ENCODE data around the gene UBE2E2.

The UBE2E2 gene

DNA sequence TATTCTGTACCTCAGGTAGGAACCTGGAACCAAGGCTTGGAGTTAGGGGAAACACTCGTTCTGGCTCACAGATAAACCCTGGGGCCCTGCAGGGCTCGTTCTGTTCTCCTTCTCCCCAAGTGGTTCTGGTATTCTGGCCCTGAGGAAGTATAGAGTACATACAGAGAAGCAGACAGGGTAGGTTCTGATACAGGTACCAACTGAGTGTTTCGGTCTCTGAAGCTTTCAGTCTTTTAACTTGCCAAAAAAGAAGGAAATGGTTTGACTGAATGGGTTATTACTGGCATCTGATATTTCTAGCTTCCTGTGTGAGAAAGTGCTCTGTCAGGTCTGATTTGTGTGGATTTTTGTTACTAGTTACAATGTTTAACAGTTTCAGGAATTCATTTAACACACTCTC is 67.3 kb downstream of the UBE2E2 start:
- H3K4me3 ChIP-seq (ENCODE audit: low read length), result no peak overlapping the region
- TF ChIP-seq, protein P1, sequence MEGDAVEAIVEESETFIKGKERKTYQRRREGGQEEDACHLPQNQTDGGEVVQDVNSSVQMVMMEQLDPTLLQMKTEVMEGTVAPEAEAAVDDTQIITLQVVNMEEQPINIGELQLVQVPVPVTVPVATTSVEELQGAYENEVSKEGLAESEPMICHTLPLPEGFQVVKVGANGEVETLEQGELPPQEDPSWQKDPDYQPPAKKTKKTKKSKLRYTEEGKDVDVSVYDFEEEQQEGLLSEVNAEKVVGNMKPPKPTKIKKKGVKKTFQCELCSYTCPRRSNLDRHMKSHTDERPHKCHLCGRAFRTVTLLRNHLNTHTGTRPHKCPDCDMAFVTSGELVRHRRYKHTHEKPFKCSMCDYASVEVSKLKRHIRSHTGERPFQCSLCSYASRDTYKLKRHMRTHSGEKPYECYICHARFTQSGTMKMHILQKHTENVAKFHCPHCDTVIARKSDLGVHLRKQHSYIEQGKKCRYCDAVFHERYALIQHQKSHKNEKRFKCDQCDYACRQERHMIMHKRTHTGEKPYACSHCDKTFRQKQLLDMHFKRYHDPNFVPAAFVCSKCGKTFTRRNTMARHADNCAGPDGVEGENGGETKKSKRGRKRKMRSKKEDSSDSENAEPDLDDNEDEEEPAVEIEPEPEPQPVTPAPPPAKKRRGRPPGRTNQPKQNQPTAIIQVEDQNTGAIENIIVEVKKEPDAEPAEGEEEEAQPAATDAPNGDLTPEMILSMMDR (conservative IDR thresholded peaks at IDR 0.05; ENCODE audit: low read length), result no peak
- no peak for DNase-seq (ENCODE audit: low read depth)

DNA sequence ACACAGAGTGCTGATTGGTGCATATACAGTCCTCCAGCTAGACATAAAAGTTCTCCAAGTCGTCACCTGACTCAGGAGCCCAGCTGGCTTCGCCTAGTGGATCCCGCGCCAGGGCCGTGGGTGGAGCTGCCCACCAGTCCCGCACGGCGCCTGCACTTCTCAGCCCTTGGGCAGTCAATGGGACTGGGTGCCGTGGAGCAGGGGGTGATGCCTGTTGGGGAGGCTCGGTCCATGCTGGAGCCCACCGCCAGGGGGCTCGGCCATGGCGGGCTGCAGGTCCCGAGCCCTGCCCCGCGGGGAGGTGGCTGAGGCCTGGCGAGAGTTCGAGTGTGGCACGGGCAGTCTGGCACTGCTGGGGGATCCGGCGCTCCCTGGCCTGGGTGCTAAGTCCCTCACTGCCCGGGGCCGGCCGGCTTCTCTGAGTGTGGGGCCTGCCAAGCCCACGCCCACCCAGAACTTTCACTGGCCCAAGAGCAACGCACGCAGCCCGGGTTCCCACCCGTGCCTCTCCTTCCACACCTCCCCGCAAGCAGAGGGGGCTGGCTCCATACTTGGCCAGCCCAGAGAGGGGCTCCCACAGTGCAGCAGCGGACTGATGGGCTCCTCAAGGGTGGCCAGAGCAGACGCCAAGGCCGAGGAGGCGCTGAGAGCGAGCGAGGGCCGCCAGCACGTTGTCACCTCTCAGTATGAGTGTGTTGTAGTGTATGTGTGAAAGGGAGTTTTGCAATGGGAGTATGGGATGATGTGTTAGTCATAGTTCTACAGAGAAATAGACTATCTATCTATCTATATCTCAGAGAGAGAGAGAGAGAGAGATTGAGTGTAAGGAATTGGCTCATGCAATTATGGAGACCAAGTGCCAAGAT is 69.0 kb downstream of the UBE2E2 start:
- no peak overlapping the region for H3K4me3 ChIP-seq (ENCODE audit: low read length)
- TF ChIP-seq, protein P1 (conservative IDR thresholded peaks at IDR 0.05; ENCODE audit: low read length), result no peak
- no peak for DNase-seq (ENCODE audit: low read depth)

DNA sequence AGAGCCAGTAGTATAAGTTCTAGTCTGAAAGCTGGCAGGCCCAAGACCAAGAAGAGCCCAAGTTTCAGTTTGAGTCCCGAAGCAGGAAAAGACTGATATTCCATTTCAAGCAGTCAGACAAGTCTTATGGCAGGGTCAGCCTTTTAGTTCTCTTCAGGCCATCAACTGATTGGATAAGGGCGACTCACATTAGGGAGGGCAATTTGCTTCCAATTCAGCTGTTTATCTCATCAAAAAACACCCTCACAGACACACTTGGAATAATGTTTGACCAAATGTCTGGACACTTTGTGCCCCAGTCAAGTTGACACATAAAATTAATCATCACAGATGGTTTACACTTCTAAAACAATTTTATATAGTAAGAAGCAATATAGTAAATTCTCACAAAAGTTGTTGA is 69.7 kb downstream of the UBE2E2 start:
- DNase-seq (ENCODE audit: low read depth), result no peak
- H3K4me3 ChIP-seq (ENCODE audit: low read length), result no peak overlapping the region
- TF ChIP-seq, protein P1 (conservative IDR thresholded peaks at IDR 0.05; ENCODE audit: low read length), result no peak

GRCh38 chr3:23275061-23275460 is 71.9 kb downstream of the UBE2E2 start:
- TF ChIP-seq, protein P1 (conservative IDR thresholded peaks at IDR 0.05; ENCODE audit: low read length), result no peak
- no peak overlapping the region for H3K4me3 ChIP-seq (ENCODE audit: low read length)
- DNase-seq (ENCODE audit: low read depth), result no peak

GRCh38 chr3:23275814-23276213 is 72.7 kb downstream of the UBE2E2 start:
- no peak for DNase-seq (ENCODE audit: low read depth)
- TF ChIP-seq, protein P1 (conservative IDR thresholded peaks at IDR 0.05; ENCODE audit: low read length), result no peak
- no peak overlapping the region for H3K4me3 ChIP-seq (ENCODE audit: low read length)

- no peak overlapping the region for H3K4me3 ChIP-seq (ENCODE audit: low read length)
- TF ChIP-seq, protein P1 (conservative IDR thresholded peaks at IDR 0.05; ENCODE audit: low read length), result no peak
- no peak for DNase-seq (ENCODE audit: low read depth)
These were observed 74.0 kb downstream of the UBE2E2 start for GRCh38 chr3:23276913-23277658.
